ENCODE results near the gene DSTYK.

- TF ChIP-seq POLR2A (IDR thresholded peaks at IDR 0.05): no peak
- no peak for TF ChIP-seq CTCF (IDR thresholded peaks at IDR 0.05)
Observed at GRCh38 chr1:205216588-205216987, 5.1 kb upstream of the DSTYK start.
